GM12892 (cell line): ENCODE results near the gene LARGE1.

Source experiments
- POLR2A ChIP-seq: IDR thresholded peaks from 2 replicates; pipeline ENCODE4 v1.6.1; 2011; ENCODE audit warnings: low read depth, low read length, control low read depth
- POLR2AphosphoS5 ChIP-seq: IDR thresholded peaks from 2 replicates; pipeline ENCODE4 v1.6.1; 2011; ENCODE audit warnings: low read depth, low read length, control low read depth

GRCh38 chr22:33923033-33923432 lies 2.8 kb upstream of the LARGE1 start:
- TF ChIP-seq POLR2AphosphoS5 (no peak), POLR2A (no peak)
